GM18858 (cell line): ENCODE data around the gene C15orf39.

Source experiments
- ATAC-seq: cut with Tn5 transposase; IDR thresholded peaks from one replicate; pipeline ENCODE4 v1.9.1; 2021; ENCODE audit not compliant: unreplicated experiment

Gene C15orf39

GRCh38 chr15:75195122-75195765, 6.4 kb upstream of the C15orf39 start:
- ATAC-seq: no peak

- no peak for ATAC-seq
Observed at GRCh38 chr15:75195766-75196241, 5.9 kb upstream of the C15orf39 start.

- no peak for ATAC-seq
Observed at GRCh38 chr15:75197062-75197630, 4.5 kb upstream of the C15orf39 start.

- ATAC-seq: no peak
Observed at GRCh38 chr15:75198560-75199356, 2.9 kb upstream of the C15orf39 start.

GRCh38 chr15:75199357-75199940, 2.2 kb upstream of the C15orf39 start:
- no peak for ATAC-seq

GRCh38 chr15:75200391-75200764, 1.3 kb upstream of the C15orf39 start:
- ATAC-seq: no peak

- ATAC-seq: no peak
Observed at GRCh38 chr15:75200765-75201615, 692 bp upstream of the C15orf39 start.

- ATAC-seq: no peak
Observed at GRCh38 chr15:75202251-75203016, 752 bp downstream of the C15orf39 start.

- ATAC-seq: no peak
Observed at GRCh38 chr15:75203017-75203907, 1.6 kb downstream of the C15orf39 start.

GRCh38 chr15:75203908-75204263, 2.2 kb downstream of the C15orf39 start:
- no peak for ATAC-seq

- ATAC-seq: no peak
Observed at GRCh38 chr15:75204340-75205063, 2.8 kb downstream of the C15orf39 start.

- no peak for ATAC-seq
Observed at GRCh38 chr15:75205064-75205395, 3.3 kb downstream of the C15orf39 start.

GRCh38 chr15:75206006-75206405, 4.3 kb downstream of the C15orf39 start:
- ATAC-seq: no peak

- ATAC-seq: no peak
Observed at GRCh38 chr15:75206803-75207617, 5.3 kb downstream of the C15orf39 start.

GRCh38 chr15:75207618-75208500, 6.2 kb downstream of the C15orf39 start:
- no peak for ATAC-seq

- no peak for ATAC-seq
Observed at GRCh38 chr15:75208501-75209288, 7.0 kb downstream of the C15orf39 start.
